ENCODE measurements around the gene UBE2E2.

UBE2E2 gene

GRCh38 chr3:23182996-23183513 is 20.1 kb upstream of the UBE2E2 start (continued):
- TF ChIP-seq ZNF148 (tag by site-specific recombination; IDR thresholded peaks at IDR 0.05; ENCODE audit: borderline replicate concordance) = no peak
- TF ChIP-seq ZNF76 (tag by site-specific recombination; IDR thresholded peaks at IDR 0.05; ENCODE audit: borderline replicate concordance, low read depth) = no peak
- TF ChIP-seq ZBTB8A (tag by site-specific recombination; IDR thresholded peaks at IDR 0.05) = no peak
- TF ChIP-seq ZNF302 (tag by site-specific recombination; IDR thresholded peaks at IDR 0.05; ENCODE audit: low read depth) = no peak
- no peak for TF ChIP-seq ZNF654 (tag by site-specific recombination; IDR thresholded peaks at IDR 0.05; ENCODE audit: low read depth)
- TF ChIP-seq ZNF548 (tag by site-specific recombination; IDR thresholded peaks at IDR 0.05) = no peak
- TF ChIP-seq ZNF19 (tag by site-specific recombination; IDR thresholded peaks at IDR 0.05; ENCODE audit: low read depth) = no peak
- TF ChIP-seq PRDM2 (tag by site-specific recombination; IDR thresholded peaks at IDR 0.05; ENCODE audit: borderline replicate concordance) = no peak
- TF ChIP-seq KLF8 (tag by site-specific recombination; IDR thresholded peaks at IDR 0.05) = no peak
- no peak for TF ChIP-seq ZFP41 (tag by site-specific recombination; IDR thresholded peaks at IDR 0.05; ENCODE audit: borderline replicate concordance)

- ChIA-PET POLR2A (no interaction called here), CTCF (interaction anchor here (0.6 to 1.2 kb wide), 2 partner anchors 13 to 240 kb away, joined by 3 to 4 read pairs; no protein-coding TSS in a partner anchor)
- TF ChIP-seq ZNF701 (tag by site-specific recombination; IDR thresholded peaks at IDR 0.05) (no peak), ZNF692 (tag by site-specific recombination; IDR thresholded peaks at IDR 0.05) (peak; percentile 98), ZNF785 (tag by site-specific recombination; IDR thresholded peaks at IDR 0.05) (no peak), ZBTB8A (tag by site-specific recombination; IDR thresholded peaks at IDR 0.05) (no peak), ZNF660 (tag by site-specific recombination; IDR thresholded peaks at IDR 0.05) (0 out of 2 replicates have a peak, but pooled peaks have one; percentile 34), ZFP69B (tag by site-specific recombination; IDR thresholded peaks at IDR 0.05) (peak; percentile 83), PRDM1 (tag by site-specific recombination; IDR thresholded peaks at IDR 0.05) (peak; percentile 70), ZBTB48 (tag by site-specific recombination; IDR thresholded peaks at IDR 0.05) (peak; percentile 76), ZNF148 (tag by site-specific recombination; IDR thresholded peaks at IDR 0.05; ENCODE audit: borderline replicate concordance) (no peak), ZNF654 (tag by site-specific recombination; IDR thresholded peaks at IDR 0.05; ENCODE audit: low read depth) (peak; percentile 57), ZNF223 (tag by site-specific recombination; IDR thresholded peaks at IDR 0.05) (no peak), CTCF (tag by site-specific recombination; IDR thresholded peaks at IDR 0.05) (peak; percentile 15; the same call in 1 of the 2 replicates)
Observed at GRCh38 chr3:23183731-23184130, 19.4 kb upstream of the UBE2E2 start.

More at GRCh38 chr3:23183731-23184130, 19.4 kb upstream of the UBE2E2 start:
- Histone ChIP-seq H3K4me3 (ENCODE audit: low read depth, low read length) (no peak overlapping the region), H3K36me3 (ENCODE audit: control insufficient read depth in 2 of 2, insufficient read depth in 1 of 2, low read length in 2 of 2) (no peaks in the 10 kb centered on the region), H3K4me1 (ENCODE audit: control insufficient read depth, insufficient read depth, low read length) (no peaks in the 10 kb centered on the region), H3K27ac (ENCODE audit: extremely low read depth, low read depth, low read length) (no peak overlapping the region), H3K9me3 (ENCODE audit: control insufficient read depth, insufficient read depth, low read depth, low read length) (no peaks in the 10 kb centered on the region)

All from HEK293 (cell line).